Measurements from ENCODE around the gene PLK1.

Gene PLK1

GRCh38 chr16:23679986-23680336 is 1.3 kb downstream of the PLK1 start:
- DNase-seq: no peak

- no peak for DNase-seq
Observed at GRCh38 chr16:23682181-23682580, 3.5 kb downstream of the PLK1 start.

GRCh38 chr16:23683487-23683886 is 4.8 kb downstream of the PLK1 start:
- no peak for DNase-seq

- no peak for DNase-seq
Observed at GRCh38 chr16:23687034-23687808, 8.5 kb downstream of the PLK1 start.

- no peak for DNase-seq
Observed at GRCh38 chr16:23689442-23690187, 10.9 kb downstream of the PLK1 start.

- no peak for DNase-seq
Observed at GRCh38 chr16:23690771-23691482, 12.2 kb downstream of the PLK1 start.

- peak; percentile 28 for DNase-seq
Observed at GRCh38 chr16:23691483-23692189, 12.9 kb downstream of the PLK1 start.

GRCh38 chr16:23692190-23692837 is 13.6 kb downstream of the PLK1 start:
- DNase-seq: no peak

- DNase-seq: no peak
Observed at GRCh38 chr16:23694265-23694643, 15.6 kb downstream of the PLK1 start.

GRCh38 chr16:23694644-23695373 is 16.1 kb downstream of the PLK1 start:
- peak; percentile 29 for DNase-seq

GRCh38 chr16:23695756-23696155 is 17.1 kb downstream of the PLK1 start:
- no peak for DNase-seq

- no peak for DNase-seq
Observed at GRCh38 chr16:23699100-23699499, 20.4 kb downstream of the PLK1 start.

GRCh38 chr16:23700093-23700492 is 21.4 kb downstream of the PLK1 start:
- DNase-seq: no peak

GRCh38 chr16:23700509-23700908 is 21.8 kb downstream of the PLK1 start:
- DNase-seq: no peak

GRCh38 chr16:23701045-23701444 is 22.4 kb downstream of the PLK1 start:
- DNase-seq: no peak

- no peak for DNase-seq
Observed at GRCh38 chr16:23702951-23703350, 24.3 kb downstream of the PLK1 start.

- no peak for DNase-seq
Observed at GRCh38 chr16:23704772-23705516, 26.3 kb downstream of the PLK1 start.

- no peak for DNase-seq
Observed at GRCh38 chr16:23705517-23705902, 26.8 kb downstream of the PLK1 start.

- no peak for DNase-seq
Observed at GRCh38 chr16:23706439-23706838, 27.8 kb downstream of the PLK1 start.

- DNase-seq: no peak
Observed at GRCh38 chr16:23709536-23709935, 30.8 kb downstream of the PLK1 start.

- no peak for DNase-seq
Observed at GRCh38 chr16:23710008-23710407, 31.3 kb downstream of the PLK1 start.
